SU-DHL-6 (cell line): ENCODE results near the gene DMBT1.

Source experiments
- CTCF ChIP-seq: fragments of 200-600 bp; sonication (generic); IDR thresholded peaks from one replicate; pipeline ENCODE4 v1.5.1; 2017; ENCODE audit warnings: antibody characterized with exemption, mild to moderate bottlenecking, low read length, moderate library complexity; ENCODE audit not compliant: insufficient read depth, poor library complexity, severe bottlenecking
- EZH2phosphoT487 ChIP-seq: fragments of 200-600 bp; sonication (generic), shearing (Covaris generic); conservative IDR thresholded peaks from 2 replicates; pipeline ENCODE4 v1.6.1; 2018; ENCODE audit warnings: mild to moderate bottlenecking, antibody characterized with exemption, low read length, moderate library complexity, mixed read lengths

- TF ChIP-seq CTCF (no peak), EZH2phosphoT487 (no peak)
Measured at GRCh38 chr10:122655524-122656307, 95.2 kb downstream of the DMBT1 start.
